Activated CD8-positive, alpha-beta memory T cell treated with anti-CD3 and anti-CD28 coated beads, Interleukin-2, amount 50 U/mL, for 48 hours (primary cell): Measurements from ENCODE around the gene SCN7A.
"Not testable (repeated sequence)": the region's sequence is repeated elsewhere in the genome, so short reads cannot be mapped to it uniquely, and the experiment has no call there.

Experiments
- DNase-seq: peaks from one replicate; pipeline ENCODE4 v3.0.0-alpha.2; 2020

The SCN7A gene

GRCh38 chr2:166451468-166451867 lies 42.6 kb downstream of the SCN7A start:
- DNase-seq = no peak

- DNase-seq = no peak
Observed at GRCh38 chr2:166449439-166449838, 44.6 kb downstream of the SCN7A start.

GRCh38 chr2:166448106-166448505 lies 45.9 kb downstream of the SCN7A start:
- no peak for DNase-seq

- DNase-seq = no peak
Observed at GRCh38 chr2:166444306-166444705, 49.7 kb downstream of the SCN7A start.

- no peak for DNase-seq
Observed at GRCh38 chr2:166440313-166440712, 53.7 kb downstream of the SCN7A start.

- DNase-seq = no peak
Observed at GRCh38 chr2:166439078-166439477, 55.0 kb downstream of the SCN7A start.

GRCh38 chr2:166436976-166437375 lies 57.1 kb downstream of the SCN7A start:
- no peak for DNase-seq

GRCh38 chr2:166436189-166436588 lies 57.9 kb downstream of the SCN7A start:
- no peak for DNase-seq

GRCh38 chr2:166434491-166434890 lies 59.6 kb downstream of the SCN7A start:
- DNase-seq = no peak

GRCh38 chr2:166433457-166433856 lies 60.6 kb downstream of the SCN7A start:
- DNase-seq = no peak

GRCh38 chr2:166432331-166432730 lies 61.7 kb downstream of the SCN7A start:
- no peak for DNase-seq

GRCh38 chr2:166424841-166425240 lies 69.2 kb downstream of the SCN7A start:
- DNase-seq = no peak

GRCh38 chr2:166419616-166419934 lies 74.5 kb downstream of the SCN7A start:
- no peak for DNase-seq

- no peak for DNase-seq
Observed at GRCh38 chr2:166418853-166419615, 75.0 kb downstream of the SCN7A start.

GRCh38 chr2:166417669-166418068 lies 76.4 kb downstream of the SCN7A start:
- no peak for DNase-seq

- no peak for DNase-seq
Observed at GRCh38 chr2:166413255-166413654, 80.8 kb downstream of the SCN7A start.

GRCh38 chr2:166411473-166412230 lies 82.4 kb downstream of the SCN7A start:
- no peak for DNase-seq

GRCh38 chr2:166410828-166411472 lies 83.1 kb downstream of the SCN7A start:
- DNase-seq = no peak

GRCh38 chr2:166407746-166408145 lies 86.3 kb downstream of the SCN7A start:
- not testable (repeated sequence) for DNase-seq

GRCh38 chr2:166406374-166406773 lies 87.7 kb downstream of the SCN7A start:
- DNase-seq = no peak

- DNase-seq = no peak
Observed at GRCh38 chr2:166405569-166405926, 88.5 kb downstream of the SCN7A start.

GRCh38 chr2:166404831-166405568 lies 89.0 kb downstream of the SCN7A start:
- no peak for DNase-seq

GRCh38 chr2:166394245-166394644 lies 99.8 kb downstream of the SCN7A start:
- no peak for DNase-seq
